GM21528 (cell line): ENCODE data around the gene SNPH.

Source experiments
- ATAC-seq: cut with Tn5 transposase; IDR thresholded peaks from one replicate; pipeline ENCODE4 v1.9.1; 2021; ENCODE audit warnings: mild to moderate bottlenecking, moderate library complexity; ENCODE audit not compliant: unreplicated experiment, low FRiP score

SNPH gene

GRCh38 chr20:1304710-1305515, 38.8 kb downstream of the SNPH start:
- no peak for ATAC-seq

- no peak for ATAC-seq
These were observed 39.6 kb downstream of the SNPH start for GRCh38 chr20:1305712-1306111.

GRCh38 chr20:1306316-1307135, 40.4 kb downstream of the SNPH start:
- no peak for ATAC-seq

- ATAC-seq = no peak
These were observed 41.1 kb downstream of the SNPH start for GRCh38 chr20:1307171-1307570.

- ATAC-seq = no peak
These were observed 41.5 kb downstream of the SNPH start for GRCh38 chr20:1307571-1307971.

- ATAC-seq = no peak
These were observed 42.1 kb downstream of the SNPH start for GRCh38 chr20:1308067-1308701.

- no peak for ATAC-seq
These were observed 42.6 kb downstream of the SNPH start for GRCh38 chr20:1308702-1309095.

GRCh38 chr20:1309439-1309847, 43.3 kb downstream of the SNPH start:
- no peak for ATAC-seq

GRCh38 chr20:1310071-1310470, 44.0 kb downstream of the SNPH start:
- no peak for ATAC-seq

GRCh38 chr20:1310506-1311190, 44.6 kb downstream of the SNPH start:
- no peak for ATAC-seq

GRCh38 chr20:1312308-1312707, 46.2 kb downstream of the SNPH start:
- ATAC-seq = no peak

GRCh38 chr20:1312904-1313235, 46.8 kb downstream of the SNPH start:
- ATAC-seq = no peak

- no peak for ATAC-seq
These were observed 47.3 kb downstream of the SNPH start for GRCh38 chr20:1313236-1313964.

GRCh38 chr20:1315804-1316203, 49.7 kb downstream of the SNPH start:
- no peak for ATAC-seq

- ATAC-seq = no peak
These were observed 51.6 kb downstream of the SNPH start for GRCh38 chr20:1317545-1318255.

GRCh38 chr20:1319051-1319450, 53.0 kb downstream of the SNPH start:
- ATAC-seq = no peak

- no peak for ATAC-seq
These were observed 53.4 kb downstream of the SNPH start for GRCh38 chr20:1319462-1319861.

- no peak for ATAC-seq
These were observed 53.9 kb downstream of the SNPH start for GRCh38 chr20:1320016-1320415.

GRCh38 chr20:1320902-1321653, 55.0 kb downstream of the SNPH start:
- ATAC-seq = no peak
